Measurements from ENCODE around the gene XRRA1.

XRRA1 gene

DNA sequence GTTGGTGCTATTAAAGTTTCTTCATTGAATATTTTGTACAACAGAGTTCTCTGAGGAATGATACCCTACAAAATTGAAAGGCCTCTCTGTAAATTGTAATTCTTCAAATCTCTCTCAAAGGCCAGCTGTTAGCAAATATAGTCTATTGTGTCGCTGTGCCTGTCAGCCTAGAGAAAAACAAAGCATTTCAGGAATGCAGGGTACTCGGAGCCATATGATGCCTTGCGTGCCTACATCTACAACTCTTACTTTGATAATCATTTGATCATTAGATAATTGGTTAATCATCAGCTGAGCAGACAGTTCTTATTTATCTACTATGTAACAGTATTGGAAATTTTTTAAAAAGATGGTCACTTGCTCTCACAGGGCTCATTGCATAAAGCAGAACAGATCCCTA is 132.9 kb downstream of the XRRA1 start:
- no peak overlapping the region for H3K4me3 ChIP-seq (replicated peaks; ENCODE audit: low read depth, low read length)
- TF ChIP-seq, protein P1, sequence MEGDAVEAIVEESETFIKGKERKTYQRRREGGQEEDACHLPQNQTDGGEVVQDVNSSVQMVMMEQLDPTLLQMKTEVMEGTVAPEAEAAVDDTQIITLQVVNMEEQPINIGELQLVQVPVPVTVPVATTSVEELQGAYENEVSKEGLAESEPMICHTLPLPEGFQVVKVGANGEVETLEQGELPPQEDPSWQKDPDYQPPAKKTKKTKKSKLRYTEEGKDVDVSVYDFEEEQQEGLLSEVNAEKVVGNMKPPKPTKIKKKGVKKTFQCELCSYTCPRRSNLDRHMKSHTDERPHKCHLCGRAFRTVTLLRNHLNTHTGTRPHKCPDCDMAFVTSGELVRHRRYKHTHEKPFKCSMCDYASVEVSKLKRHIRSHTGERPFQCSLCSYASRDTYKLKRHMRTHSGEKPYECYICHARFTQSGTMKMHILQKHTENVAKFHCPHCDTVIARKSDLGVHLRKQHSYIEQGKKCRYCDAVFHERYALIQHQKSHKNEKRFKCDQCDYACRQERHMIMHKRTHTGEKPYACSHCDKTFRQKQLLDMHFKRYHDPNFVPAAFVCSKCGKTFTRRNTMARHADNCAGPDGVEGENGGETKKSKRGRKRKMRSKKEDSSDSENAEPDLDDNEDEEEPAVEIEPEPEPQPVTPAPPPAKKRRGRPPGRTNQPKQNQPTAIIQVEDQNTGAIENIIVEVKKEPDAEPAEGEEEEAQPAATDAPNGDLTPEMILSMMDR (IDR thresholded peaks at IDR 0.05; ENCODE audit: low read length, missing control alignments): no peak
- DNase-seq (ENCODE audit: low read depth): peak; percentile 50

DNA sequence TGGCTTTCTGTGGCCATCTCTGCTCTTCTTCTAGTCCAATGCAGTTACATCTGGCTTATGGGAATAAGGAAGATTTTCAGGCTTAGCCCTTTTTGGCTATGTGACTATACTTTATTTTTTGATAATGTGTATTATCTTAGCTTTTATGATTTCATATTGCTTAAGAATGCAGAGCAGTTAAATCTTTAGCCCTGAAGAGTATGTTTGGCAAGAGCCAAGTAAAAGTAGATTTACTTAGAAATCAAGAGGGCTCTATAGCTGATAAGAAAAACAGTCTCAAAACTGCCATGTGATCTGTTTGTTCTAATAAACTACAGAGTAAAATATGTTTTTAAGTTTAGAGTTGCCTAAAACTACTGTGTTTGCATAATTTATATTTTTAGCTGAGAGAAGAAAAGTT is 139.1 kb downstream of the XRRA1 start:
- TF ChIP-seq, protein P1 (IDR thresholded peaks at IDR 0.05; ENCODE audit: low read length, missing control alignments): no peak
- no peak for DNase-seq (ENCODE audit: low read depth)
- no peak overlapping the region for H3K4me3 ChIP-seq (replicated peaks; ENCODE audit: low read depth, low read length)

DNA sequence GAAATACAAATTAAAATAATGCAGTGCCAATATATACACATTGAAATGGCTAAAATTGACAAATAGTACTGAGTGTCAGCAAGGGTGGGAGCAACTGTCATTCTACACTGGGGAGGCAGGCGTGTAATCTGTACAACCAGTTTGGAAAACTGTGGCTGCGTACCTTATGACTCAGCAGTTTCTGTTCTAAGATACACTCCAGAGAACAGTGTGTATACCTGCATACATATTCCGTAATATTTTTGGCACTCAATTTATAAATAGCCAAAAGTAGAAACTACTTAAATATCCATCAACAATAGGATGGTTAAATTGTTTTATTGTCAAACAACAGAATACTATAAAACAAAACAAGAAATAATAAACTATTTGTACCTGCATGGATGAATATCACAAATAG is 142.6 kb downstream of the XRRA1 start:
- no peak for DNase-seq (ENCODE audit: low read depth)
- TF ChIP-seq, protein P1 (IDR thresholded peaks at IDR 0.05; ENCODE audit: low read length, missing control alignments): no peak
- H3K4me3 ChIP-seq (replicated peaks; ENCODE audit: low read depth, low read length): no peak overlapping the region

DNA sequence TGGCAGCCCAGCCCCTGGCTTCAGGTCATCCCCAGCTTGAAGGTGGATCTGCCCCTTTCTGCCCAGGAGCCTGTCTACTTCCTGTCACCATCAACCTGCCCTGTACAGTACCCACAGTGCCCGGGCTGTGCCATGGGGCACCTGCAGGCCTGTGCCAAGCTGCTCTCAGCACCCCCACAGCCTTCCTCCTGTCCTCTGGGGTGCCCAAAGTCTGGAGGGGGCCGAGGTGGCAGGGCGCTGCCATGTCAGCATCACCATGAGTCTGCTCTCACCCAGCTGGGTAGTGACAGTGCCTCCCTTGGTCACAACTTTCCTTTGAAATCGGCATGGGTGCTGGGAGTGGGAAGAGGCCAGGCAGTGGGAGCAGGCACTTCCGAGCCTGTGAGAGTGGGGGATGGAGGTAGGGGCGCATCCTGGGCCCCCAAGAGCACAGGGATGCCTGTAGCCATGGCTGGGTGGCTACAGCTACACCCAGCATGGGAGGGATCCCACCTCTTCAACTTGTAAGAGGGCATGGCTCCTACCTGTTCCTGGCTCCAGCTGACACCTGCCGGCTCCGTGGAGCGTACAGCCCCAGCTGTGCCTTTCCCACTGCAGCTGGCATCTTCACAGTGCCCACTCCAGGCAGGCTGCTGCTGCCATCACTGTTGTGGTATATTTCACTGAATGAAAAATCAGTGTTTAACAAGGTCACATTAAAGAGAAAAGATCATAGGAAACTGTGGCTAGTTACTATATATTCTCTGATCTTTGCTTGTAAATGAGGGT is 157.4 kb downstream of the XRRA1 start:
- no peak overlapping the region for H3K4me3 ChIP-seq (replicated peaks; ENCODE audit: low read depth, low read length)
- no peak for DNase-seq (ENCODE audit: low read depth)
- TF ChIP-seq, protein P1 (IDR thresholded peaks at IDR 0.05; ENCODE audit: low read length, missing control alignments): no peak
